GM13976 (cell line): ENCODE data around the gene LEPROT.

ENCODE experiments used
- DNase-seq: peaks from one replicate; pipeline ENCODE4 v3.0.0; 2012; ENCODE audit warnings: low spot score
- CTCF ChIP-seq: IDR thresholded peaks from 2 replicates; pipeline ENCODE4 v1.5.1; 2012; ENCODE audit warnings: borderline replicate concordance, mild to moderate bottlenecking; ENCODE audit not compliant: insufficient read depth; ENCODE audit errors: extremely low read depth, missing control alignments, control extremely low read depth
- in situ Hi-C: fragments of 300-500 bp; cut with MboI; formaldehyde crosslinking; loops from one replicate; pipeline ENCODE4 v1.12.0; 2022; ENCODE audit warnings: low sequenced_read_pairs, mixed read lengths, inconsistent platforms; ENCODE audit not compliant: unreplicated experiment

The LEPROT gene

DNA sequence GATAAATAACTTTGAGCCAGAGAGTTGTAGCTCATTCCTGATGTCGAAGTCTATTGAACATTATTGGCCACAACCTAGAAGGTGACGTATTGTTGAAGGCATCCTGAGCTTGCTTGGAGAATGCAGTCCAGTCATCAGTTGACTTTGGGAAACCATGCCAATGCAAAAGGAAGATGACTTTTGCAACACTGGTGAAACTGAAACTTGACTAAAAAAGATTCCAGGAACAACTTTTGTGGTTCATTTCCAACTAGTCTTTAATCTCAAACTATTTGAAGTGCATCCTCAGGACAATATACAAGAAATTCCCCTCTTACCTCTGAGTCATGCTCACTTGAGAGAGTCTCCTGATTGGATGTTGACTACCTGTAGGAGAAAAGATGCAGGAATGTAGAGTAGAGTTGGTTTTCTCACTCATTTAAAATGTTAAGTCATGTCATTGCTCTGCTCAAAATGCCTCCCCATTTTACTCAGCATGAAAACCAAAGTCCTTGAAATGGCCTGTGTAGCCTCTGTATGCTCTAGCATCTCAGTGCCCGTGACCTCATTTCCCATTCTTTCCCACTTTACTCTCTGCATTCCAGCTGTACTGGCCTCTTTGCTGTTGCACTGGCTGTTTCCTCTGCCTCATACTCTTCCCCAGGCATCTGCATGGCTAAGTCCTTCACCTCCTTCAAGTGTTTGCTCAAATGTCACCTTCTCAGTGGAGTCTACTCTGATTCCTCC, 24.4 kb upstream of the LEPROT start:
- no peak for DNase-seq
- TF ChIP-seq CTCF: no peak
- in situ Hi-C loops: no loop called here

DNA sequence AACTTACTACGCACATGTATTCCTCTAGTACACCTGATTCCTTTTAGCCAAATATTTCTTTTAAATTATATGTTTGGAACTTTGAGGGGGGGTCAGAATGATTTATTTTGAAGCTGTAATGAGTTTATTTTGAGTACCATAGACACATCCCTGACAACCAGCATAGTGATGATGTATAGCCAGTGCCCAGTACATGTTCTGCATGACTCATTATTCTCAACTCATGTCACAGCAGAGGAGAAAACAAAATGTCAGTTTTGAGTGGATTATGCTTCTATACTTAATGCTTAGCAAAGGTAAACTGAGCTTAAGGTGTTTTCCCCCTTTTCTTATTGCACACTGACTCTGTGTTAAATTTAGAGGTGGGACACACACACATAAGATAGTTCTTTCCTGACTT, 22.4 kb upstream of the LEPROT start:
- in situ Hi-C loops: no loop called here
- no peak for TF ChIP-seq CTCF
- no peak for DNase-seq

- TF ChIP-seq CTCF: no peak
- DNase-seq: no peak
- in situ Hi-C loops: no loop called here
Measured at GRCh38 chr1:65399003-65399402, 21.5 kb upstream of the LEPROT start.

DNA sequence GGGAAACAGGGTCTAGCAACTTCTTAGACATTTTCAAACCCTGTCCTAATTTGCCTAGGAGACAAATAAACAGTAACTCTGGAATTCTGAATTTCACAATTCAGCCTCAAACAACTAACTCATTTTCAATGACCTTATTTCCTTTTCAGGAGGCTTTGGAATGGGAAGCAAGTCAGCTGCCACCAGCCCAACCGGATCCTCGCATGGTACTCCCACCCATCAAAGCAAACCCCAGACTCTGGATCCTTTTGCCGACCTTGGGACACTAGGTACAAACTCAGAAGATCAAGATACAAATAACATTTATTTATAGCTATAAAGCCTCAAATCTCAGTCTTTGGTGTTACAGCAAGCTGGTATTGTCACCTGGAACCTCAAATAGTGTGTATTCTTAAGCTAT, 18.9 kb upstream of the LEPROT start:
- TF ChIP-seq CTCF: no peak
- in situ Hi-C loops: loop anchor here (25.0 kb wide), 1 partner anchor 836 kb away; no protein-coding TSS in a partner anchor
- no peak for DNase-seq

DNA sequence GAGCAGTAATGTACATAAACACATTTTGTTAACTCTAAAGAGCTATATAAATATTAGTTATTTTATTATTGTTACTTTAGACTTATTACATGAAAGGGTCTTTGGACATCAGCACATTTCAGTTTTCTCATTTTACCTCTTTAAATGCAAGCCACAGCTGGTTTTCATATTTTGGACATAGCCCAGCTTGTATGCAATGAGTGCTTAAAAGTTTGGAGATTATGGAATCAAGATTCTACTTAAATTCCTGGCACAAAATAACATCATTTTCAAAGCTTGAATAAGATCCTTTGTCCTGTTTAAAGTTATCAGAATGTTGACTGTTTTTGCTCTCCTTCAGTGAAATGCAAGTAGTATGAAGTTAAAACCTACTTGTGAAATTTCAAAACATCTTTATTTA, 15.5 kb upstream of the LEPROT start:
- in situ Hi-C loops: loop anchor here (25.0 kb wide), 1 partner anchor 832 kb away; no protein-coding TSS in a partner anchor

GRCh38 chr1:65407877-65408276, 12.6 kb upstream of the LEPROT start:
- in situ Hi-C loops: loop anchor here (25.0 kb wide), 1 partner anchor 829 kb away; no protein-coding TSS in a partner anchor
- DNase-seq: no peak
- no peak for TF ChIP-seq CTCF

More for the DNA sequence above, 15.5 kb upstream of the LEPROT start:
- TF ChIP-seq CTCF: no peak
- no peak for DNase-seq
